ENCODE data around the gene ATP11B. TPM values are rescaled to one million over a fixed set of nuclear protein-coding genes. Genes with fewer than 3 reads are reported as not detected.

The ATP11B gene
- total RNA-seq, 1 experiment from 2014 or later, result 48.8 TPM

GRCh38 chr3:182910936-182911781, 117.9 kb downstream of the ATP11B start:
- H2AFZ ChIP-seq (ENCODE audit: low read length), result no peak overlapping the region
- CTCF ChIA-PET, result no interaction called here

DNA sequence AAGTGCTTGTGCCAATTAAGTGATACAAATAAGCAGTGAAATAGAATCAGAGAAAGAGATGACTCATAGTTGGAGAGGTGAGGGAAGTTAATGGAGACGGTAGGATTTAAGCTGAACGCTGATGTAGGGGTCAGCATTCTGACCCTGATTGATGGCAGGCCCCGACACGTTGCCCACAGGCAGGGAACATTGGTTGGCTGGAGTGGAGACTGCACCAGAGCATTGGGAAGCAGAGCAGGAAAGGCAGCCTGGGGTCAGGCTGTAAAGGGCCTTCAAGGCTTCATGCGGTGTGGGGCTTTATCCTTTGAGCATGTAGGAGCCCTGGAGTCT, 118.4 kb downstream of the ATP11B start:
- CTCF ChIA-PET, result no interaction called here
- intact Hi-C loops (cut with micrococcal nuclease), result no loop called here
- Histone ChIP-seq H3K4me3 (ENCODE audit: low read length) (no peak overlapping the region), H3K79me2 (ENCODE audit: low read length) (no peaks in the 10 kb centered on the region), H3K9me3 (ENCODE audit: low read length) (no peaks in the 10 kb centered on the region), H3K27me3 (ENCODE audit: low read length) (no peaks in the 10 kb centered on the region), H3K4me1 (ENCODE audit: insufficient read depth, low read length) (0 out of 2 replicates have a peak, but pooled peaks cover 3% of the 10 kb centered on the region), H3K36me3 (ENCODE audit: low read depth, low read length) (no peaks in the 10 kb centered on the region), H2AFZ (ENCODE audit: low read length) (no peak overlapping the region), H3K9me2 (replicated peaks; ENCODE audit: low read length) (no peaks in the 10 kb centered on the region), H3K27ac (ENCODE audit: low read length) (no peak overlapping the region), H3K9ac (ENCODE audit: low read length) (no peak overlapping the region), H3F3A (ENCODE audit: low read length, unreplicated experiment) (no peaks in the 10 kb centered on the region), H3K4me2 (ENCODE audit: low read length) (no peak overlapping the region), H4K20me1 (ENCODE audit: low read length) (no peaks in the 10 kb centered on the region)
- ATAC-seq (no peak), DNase-seq (no peak)
- no TSS peak for BruUV-seq (replicated peaks)
- POLR2A ChIA-PET (ENCODE audit: unreplicated experiment), result no interaction called here
- TF ChIP-seq EZH2 (IDR thresholded peaks at IDR 0.05; ENCODE audit: low read length, unreplicated experiment) (no peak), EZH2phosphoT487 (IDR thresholded peaks at IDR 0.05; ENCODE audit: borderline replicate concordance, low read length) (no peak)
- TF ChIP-seq, protein P1, sequence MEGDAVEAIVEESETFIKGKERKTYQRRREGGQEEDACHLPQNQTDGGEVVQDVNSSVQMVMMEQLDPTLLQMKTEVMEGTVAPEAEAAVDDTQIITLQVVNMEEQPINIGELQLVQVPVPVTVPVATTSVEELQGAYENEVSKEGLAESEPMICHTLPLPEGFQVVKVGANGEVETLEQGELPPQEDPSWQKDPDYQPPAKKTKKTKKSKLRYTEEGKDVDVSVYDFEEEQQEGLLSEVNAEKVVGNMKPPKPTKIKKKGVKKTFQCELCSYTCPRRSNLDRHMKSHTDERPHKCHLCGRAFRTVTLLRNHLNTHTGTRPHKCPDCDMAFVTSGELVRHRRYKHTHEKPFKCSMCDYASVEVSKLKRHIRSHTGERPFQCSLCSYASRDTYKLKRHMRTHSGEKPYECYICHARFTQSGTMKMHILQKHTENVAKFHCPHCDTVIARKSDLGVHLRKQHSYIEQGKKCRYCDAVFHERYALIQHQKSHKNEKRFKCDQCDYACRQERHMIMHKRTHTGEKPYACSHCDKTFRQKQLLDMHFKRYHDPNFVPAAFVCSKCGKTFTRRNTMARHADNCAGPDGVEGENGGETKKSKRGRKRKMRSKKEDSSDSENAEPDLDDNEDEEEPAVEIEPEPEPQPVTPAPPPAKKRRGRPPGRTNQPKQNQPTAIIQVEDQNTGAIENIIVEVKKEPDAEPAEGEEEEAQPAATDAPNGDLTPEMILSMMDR (conservative IDR thresholded peaks at IDR 0.05; ENCODE audit: low read depth, low read length), result no peak

More at GRCh38 chr3:182910936-182911781, 117.9 kb downstream of the ATP11B start:
- no peak for TF ChIP-seq EZH2phosphoT487 (IDR thresholded peaks at IDR 0.05; ENCODE audit: borderline replicate concordance, low read length)
- TF ChIP-seq EZH2 (IDR thresholded peaks at IDR 0.05; ENCODE audit: low read length, unreplicated experiment), result no peak
- TF ChIP-seq, protein P1 (conservative IDR thresholded peaks at IDR 0.05; ENCODE audit: low read depth, low read length), result no peak
- DNase-seq (no peak), ATAC-seq (no peak)
- H3K27ac ChIP-seq (ENCODE audit: low read length), result no peak overlapping the region
- no peaks in the 10 kb centered on the region for H4K20me1 ChIP-seq (ENCODE audit: low read length)
- BruUV-seq (replicated peaks), result no TSS peak
- intact Hi-C loops (cut with micrococcal nuclease), result no loop called here
- no peaks in the 10 kb centered on the region for H3K36me3 ChIP-seq (ENCODE audit: low read depth, low read length)
- H3K4me1 ChIP-seq (ENCODE audit: insufficient read depth, low read length), result 0 out of 2 replicates have a peak, but pooled peaks cover 3% of the 10 kb centered on the region
- no peaks in the 10 kb centered on the region for H3K9me3 ChIP-seq (ENCODE audit: low read length)
- H3K4me3 ChIP-seq (ENCODE audit: low read length), result no peak overlapping the region
- H3K9ac ChIP-seq (ENCODE audit: low read length), result no peak overlapping the region
- POLR2A ChIA-PET (ENCODE audit: unreplicated experiment), result no interaction called here
- H3F3A ChIP-seq (ENCODE audit: low read length, unreplicated experiment), result no peaks in the 10 kb centered on the region
- H3K27me3 ChIP-seq (ENCODE audit: low read length), result no peaks in the 10 kb centered on the region
- H3K9me2 ChIP-seq (replicated peaks; ENCODE audit: low read length), result no peaks in the 10 kb centered on the region
- no peaks in the 10 kb centered on the region for H3K79me2 ChIP-seq (ENCODE audit: low read length)
- H3K4me2 ChIP-seq (ENCODE audit: low read length), result no peak overlapping the region

GRCh38 chr3:182912474-182912873, 119.2 kb downstream of the ATP11B start:
- DNase-seq, result no peak
- no TSS peak for BruUV-seq (replicated peaks)
- no peak overlapping the region for H3K4me3 ChIP-seq (ENCODE audit: low read length)
- H3K27ac ChIP-seq (ENCODE audit: low read length), result no peak overlapping the region
- no peaks in the 10 kb centered on the region for H3F3A ChIP-seq (ENCODE audit: low read length, unreplicated experiment)
- TF ChIP-seq, protein P1 (conservative IDR thresholded peaks at IDR 0.05; ENCODE audit: low read depth, low read length), result no peak
- TF ChIP-seq EZH2 (IDR thresholded peaks at IDR 0.05; ENCODE audit: low read length, unreplicated experiment) (no peak), EZH2phosphoT487 (IDR thresholded peaks at IDR 0.05; ENCODE audit: borderline replicate concordance, low read length) (no peak)
- no peaks in the 10 kb centered on the region for H4K20me1 ChIP-seq (ENCODE audit: low read length)
- no peak overlapping the region for H3K9ac ChIP-seq (ENCODE audit: low read length)
- H3K79me2 ChIP-seq (ENCODE audit: low read length), result no peaks in the 10 kb centered on the region
- intact Hi-C loops (cut with micrococcal nuclease), result no loop called here
- H3K36me3 ChIP-seq (ENCODE audit: low read depth, low read length), result no peaks in the 10 kb centered on the region
- H3K9me2 ChIP-seq (replicated peaks; ENCODE audit: low read length), result no peaks in the 10 kb centered on the region
- ChIA-PET POLR2A (ENCODE audit: unreplicated experiment) (no interaction called here), CTCF (no interaction called here)
- no peaks in the 10 kb centered on the region for H3K27me3 ChIP-seq (ENCODE audit: low read length)
- H3K4me1 ChIP-seq (ENCODE audit: insufficient read depth, low read length), result 0 out of 2 replicates have a peak, but pooled peaks cover 3% of the 10 kb centered on the region
- ATAC-seq, result no peak
- H3K9me3 ChIP-seq (ENCODE audit: low read length), result no peaks in the 10 kb centered on the region
- no peak overlapping the region for H3K4me2 ChIP-seq (ENCODE audit: low read length)
- H2AFZ ChIP-seq (ENCODE audit: low read length), result no peak overlapping the region

Measured in PC-3 (cell line).